Astrocyte of the cerebellum (primary cell): ENCODE results near the gene PELO.

ENCODE experiments used
- DNase-seq: peaks from one replicate; pipeline ENCODE4 v3.0.0-alpha.2; 2011; ENCODE audit warnings: low read depth
- H3K4me3 ChIP-seq: 2 replicates; pipeline ENCODE4 v1.5.1; 2011; ENCODE audit warnings: mild to moderate bottlenecking, low read depth, low read length, moderate library complexity
- CTCF ChIP-seq: IDR thresholded peaks from 2 replicates; pipeline ENCODE4 v1.5.1; 2012; ENCODE audit warnings: low read length, low read depth, moderate library complexity, mild to moderate bottlenecking; ENCODE audit errors: missing control alignments
- in situ Hi-C: cut with HindIII; loops from 2 replicates; pipeline ENCODE4 v1.10.0; 2017; ENCODE audit warnings: low sequenced_read_pairs

The PELO gene

DNA sequence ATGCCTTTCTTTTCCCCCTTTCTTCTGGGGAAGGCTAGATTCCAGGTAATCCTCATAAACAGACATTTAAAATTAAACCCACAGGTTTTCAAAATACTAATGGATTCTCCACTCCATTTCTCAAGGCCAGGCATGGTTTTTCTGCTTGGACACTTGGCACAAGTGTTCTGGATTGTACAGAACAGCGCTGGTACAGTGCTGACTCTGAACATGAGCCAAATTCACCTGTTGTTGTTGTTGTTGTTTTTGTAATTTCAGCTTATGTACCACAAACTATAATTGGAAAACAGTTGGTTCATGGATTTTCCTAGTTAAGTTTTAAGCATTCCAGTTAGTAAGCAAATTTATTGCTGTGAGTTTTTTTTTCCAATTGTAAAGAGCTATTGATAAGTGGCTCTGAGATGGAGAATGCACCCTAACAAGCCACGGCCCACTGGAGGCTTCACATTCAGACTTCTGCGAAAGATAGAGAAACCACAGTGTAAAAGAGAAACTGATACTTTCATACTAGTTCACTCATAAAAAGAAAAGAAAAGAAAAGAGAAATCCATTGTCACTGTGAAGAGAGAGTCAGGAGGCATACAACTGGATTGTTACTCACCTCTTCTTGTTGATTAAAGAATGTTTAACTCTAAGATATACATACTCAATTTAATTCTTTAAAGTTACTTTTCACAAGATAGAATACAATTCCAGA is 16.2 kb upstream of the PELO start:
- no peak for TF ChIP-seq CTCF
- in situ Hi-C loops, result loop anchor here (10.0 kb wide), 1 partner anchor 67 kb away; no protein-coding TSS in a partner anchor
- H3K4me3 ChIP-seq, result no peak overlapping the region
- DNase-seq, result no peak

- TF ChIP-seq CTCF, result no peak
- H3K4me3 ChIP-seq, result no peak overlapping the region
- DNase-seq, result no peak
- in situ Hi-C loops, result loop anchor here (10.0 kb wide), 1 partner anchor 68 kb away; no protein-coding TSS in a partner anchor
Measured at GRCh38 chr5:52772668-52773067, 15.0 kb upstream of the PELO start.

GRCh38 chr5:52773342-52773741 is 14.4 kb upstream of the PELO start:
- no peak for TF ChIP-seq CTCF
- H3K4me3 ChIP-seq, result no peak overlapping the region
- in situ Hi-C loops, result loop anchor here (10.0 kb wide), 1 partner anchor 69 kb away; no protein-coding TSS in a partner anchor
- no peak for DNase-seq

DNA sequence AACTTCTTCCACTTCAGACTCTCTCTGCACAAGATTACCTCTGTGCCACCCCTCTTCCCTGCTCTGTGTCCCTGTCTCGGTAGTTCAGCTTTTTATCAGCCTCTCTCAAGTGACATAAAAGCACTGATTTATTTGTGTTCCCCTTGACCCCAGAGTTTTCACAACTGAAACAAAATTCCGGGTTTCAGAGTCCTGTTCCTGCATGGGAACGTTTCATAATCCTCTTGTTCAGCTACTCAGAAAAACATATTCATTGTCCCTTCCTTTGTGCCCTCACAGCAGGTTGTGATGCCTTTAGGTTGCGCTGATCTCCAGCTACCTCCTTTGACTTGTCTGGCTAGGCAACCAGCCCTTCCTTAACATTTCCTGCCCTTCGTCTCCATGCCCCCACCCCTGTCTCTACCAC is 13.7 kb upstream of the PELO start:
- DNase-seq, result no peak
- no peak for TF ChIP-seq CTCF
- in situ Hi-C loops, result loop anchor here (10.0 kb wide), 1 partner anchor 69 kb away; no protein-coding TSS in a partner anchor
- H3K4me3 ChIP-seq, result no peak overlapping the region

GRCh38 chr5:52776116-52776515 is 11.6 kb upstream of the PELO start:
- in situ Hi-C loops, result loop anchor here (10.0 kb wide), 1 partner anchor 71 kb away; no protein-coding TSS in a partner anchor
- no peak overlapping the region for H3K4me3 ChIP-seq
- TF ChIP-seq CTCF, result no peak
- no peak for DNase-seq

DNA sequence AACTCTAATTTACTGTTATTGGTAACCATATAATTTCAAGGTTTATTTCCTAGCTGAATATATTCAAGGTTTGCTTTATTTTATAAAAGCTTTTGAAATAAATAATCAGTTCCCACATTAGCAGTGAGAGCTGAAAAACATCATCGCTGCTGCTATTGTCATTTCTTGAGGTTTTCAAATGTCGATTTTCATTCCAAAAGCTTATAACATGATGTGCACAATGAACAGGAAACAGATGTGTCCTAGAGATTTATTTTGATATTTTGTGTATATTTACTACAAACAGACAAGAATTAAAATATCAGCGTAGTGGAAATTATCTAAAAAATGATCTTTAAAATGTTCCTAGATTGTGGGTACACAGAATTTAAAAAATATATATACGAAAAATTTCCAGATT is 10.5 kb upstream of the PELO start:
- no peak for DNase-seq
- H3K4me3 ChIP-seq, result no peak overlapping the region
- in situ Hi-C loops, result loop anchor here (10.0 kb wide), 1 partner anchor 72 kb away; no protein-coding TSS in a partner anchor
- no peak for TF ChIP-seq CTCF
